Ascending aorta (tissue), 2 donors: ENCODE results near the gene LNX1. TPM values are rescaled to one million over a fixed set of nuclear protein-coding genes. Genes with fewer than 3 reads are reported as not detected.

Experiments used
- DNase-seq, 2 donors: peaks; one replicate each; pipeline ENCODE4 v3.0.0-alpha.2; 2019; ENCODE audit warnings: low spot score in 2 of 2
- H3K27ac ChIP-seq, 2 donors: fragments of 200-600 bp; sonication (generic); one replicate each; pipeline ENCODE4 v1.5.1; 2016 to 2017; ENCODE audit warnings: mild to moderate bottlenecking in 1 of 2
- H3K27me3 ChIP-seq: fragments of 200-600 bp; sonication (generic); one replicate; pipeline ENCODE4 v1.5.1; 2017
- H3K36me3 ChIP-seq, 2 donors: fragments of 200-600 bp; sonication (generic); one replicate each; pipeline ENCODE4 v1.5.1; 2016
- H3K4me1 ChIP-seq, 2 donors: fragments of 200-600 bp; sonication (generic); one replicate each; pipeline ENCODE4 v1.5.1; 2016 to 2017; ENCODE audit warnings: mild to moderate bottlenecking in 1 of 2
- H3K4me3 ChIP-seq, 2 donors: fragments of 200-600 bp; sonication (generic); one replicate each; pipeline ENCODE4 v1.5.1; 2016 to 2017; ENCODE audit warnings: mild to moderate bottlenecking in 1 of 2
- H3K9me3 ChIP-seq, 2 donors: fragments of 200-600 bp; sonication (generic); one replicate each; pipeline ENCODE4 v1.5.1; 2016
- CTCF ChIP-seq, 3 experiments: fragments of 200-600 bp in 2 of 3; fragments of 450-650 bp in 1 of 3; sonication (generic) in 2 of 3; IDR thresholded peaks; one replicate each; pipeline ENCODE4 v1.5.1; 2016 to 2019; ENCODE audit warnings: antibody characterized with exemption in 3 of 3, mild to moderate bottlenecking in 1 of 3, moderate library complexity in 1 of 3
- intact Hi-C: fragments of 100-400 bp; cut with DNase I; formaldehyde crosslinking; loops from one replicate; pipeline ENCODE4 v1.15.1; 2023
- total RNA-seq: library from RNA; depleted of rRNA; stranded (reverse); fragments of >200 nt; gene quantifications from one replicate; pipeline ENCODE4 v1.1.0, GENCODE V29; 2016

Gene LNX1
- total RNA-seq, 1 donor from 2014 or later = 4.0 TPM

DNA sequence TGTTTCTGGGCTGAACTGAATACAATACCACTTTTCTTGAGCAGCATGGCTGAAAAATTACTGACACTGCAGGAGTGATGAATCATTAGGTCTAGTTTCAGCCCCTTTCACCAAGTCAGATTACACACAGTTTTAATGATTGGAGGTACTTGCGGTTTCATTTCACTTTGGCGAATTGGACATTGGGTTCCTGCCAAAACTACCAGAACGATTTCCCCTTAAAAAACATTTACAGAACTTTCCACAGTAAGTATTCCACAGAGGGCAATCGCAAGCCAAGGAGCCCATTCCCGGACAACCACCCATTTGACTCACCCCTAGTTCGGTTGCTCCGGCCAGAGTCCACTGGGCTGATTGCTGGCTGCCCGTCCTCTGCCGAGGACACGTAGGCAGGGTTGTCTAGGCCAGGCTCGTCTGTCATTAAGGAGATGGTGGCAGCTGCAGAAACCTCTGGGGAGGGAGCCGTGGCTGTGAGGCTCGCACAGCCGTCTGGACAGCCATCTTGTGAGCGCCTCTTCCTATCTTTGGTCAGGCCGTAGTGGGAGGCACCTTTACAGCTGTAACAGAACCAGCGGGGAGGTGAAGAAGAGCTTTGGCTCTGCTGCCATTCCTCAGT is 83.5 kb downstream of the LNX1 start:
- peak overlapping the region; percentile 21 to 53 for H3K4me3 ChIP-seq
- peak overlapping the region; percentile 76 to 85 for H3K27ac ChIP-seq
- peak; percentile 35 to 90 for DNase-seq
- intact Hi-C loops = loop anchor here (2.0 to 5.0 kb wide), 2 partner anchors 33 to 50 kb away; no protein-coding TSS in a partner anchor
- no peaks in the 10 kb centered on the region for H3K36me3 ChIP-seq
- H3K9me3 ChIP-seq = no peaks in the 10 kb centered on the region
- no peaks in the 10 kb centered on the region for H3K27me3 ChIP-seq
- no peak for TF ChIP-seq CTCF (IDR thresholded peaks at IDR 0.05)
- peaks cover 0 to 10% of the 10 kb centered on the region in 2 donors for H3K4me1 ChIP-seq

DNA sequence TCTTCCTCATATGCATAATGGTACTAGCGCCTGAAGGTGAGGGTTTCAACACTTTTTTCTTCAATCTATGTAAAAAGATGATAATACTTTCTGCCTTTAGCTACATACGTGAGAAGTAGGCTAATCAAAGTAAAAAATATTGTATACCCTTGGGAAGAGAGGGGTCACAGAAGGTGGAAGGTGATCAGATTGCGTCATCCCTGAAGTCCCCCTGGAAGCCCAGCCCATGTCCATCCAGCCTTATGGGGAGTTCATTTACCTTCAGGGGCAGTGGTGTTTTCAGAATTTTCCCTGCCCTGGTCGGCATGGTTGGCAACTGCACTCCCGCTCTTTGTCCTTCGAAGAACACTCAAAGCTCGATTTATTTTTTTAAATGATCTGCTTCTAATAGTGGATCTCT is 84.2 kb downstream of the LNX1 start:
- peak overlapping the region; percentile 76 to 85 for H3K27ac ChIP-seq
- intact Hi-C loops = loop anchor here (5.0 kb wide), 1 partner anchor 50 kb away; no protein-coding TSS in a partner anchor
- no peak for TF ChIP-seq CTCF (IDR thresholded peaks at IDR 0.05)

GRCh38 chr4:53505947-53506346 is 85.3 kb downstream of the LNX1 start:
- Histone ChIP-seq H3K27me3 (no peaks in the 10 kb centered on the region), H3K4me1 (peaks cover 0 to 9% of the 10 kb centered on the region in 2 donors), H3K27ac (no peak overlapping the region), H3K36me3 (no peaks in the 10 kb centered on the region), H3K4me3 (no peak overlapping the region), H3K9me3 (no peaks in the 10 kb centered on the region)
- no peak for DNase-seq
- no peak for TF ChIP-seq CTCF (IDR thresholded peaks at IDR 0.05)
- intact Hi-C loops = loop anchor here (5.0 kb wide), 1 partner anchor 51 kb away; no protein-coding TSS in a partner anchor

More for the DNA sequence above, 84.2 kb downstream of the LNX1 start:
- H3K27me3 ChIP-seq = no peaks in the 10 kb centered on the region
- H3K4me1 ChIP-seq = peaks cover 0 to 10% of the 10 kb centered on the region in 2 donors
- H3K36me3 ChIP-seq = no peaks in the 10 kb centered on the region
- H3K4me3 ChIP-seq = peak overlapping the region; percentile 21 to 53
- no peak for DNase-seq
- H3K9me3 ChIP-seq = no peaks in the 10 kb centered on the region

GRCh38 chr4:53502094-53502493 is 89.2 kb downstream of the LNX1 start:
- Histone ChIP-seq H3K27ac (no peak overlapping the region), H3K9me3 (no peaks in the 10 kb centered on the region), H3K27me3 (no peaks in the 10 kb centered on the region), H3K4me3 (no peak overlapping the region), H3K4me1 (peaks cover 5 to 8% of the 10 kb centered on the region in 2 donors), H3K36me3 (no peaks in the 10 kb centered on the region)
- intact Hi-C loops = no loop called here
- TF ChIP-seq CTCF (IDR thresholded peaks at IDR 0.05) = no peak
- no peak for DNase-seq

DNA sequence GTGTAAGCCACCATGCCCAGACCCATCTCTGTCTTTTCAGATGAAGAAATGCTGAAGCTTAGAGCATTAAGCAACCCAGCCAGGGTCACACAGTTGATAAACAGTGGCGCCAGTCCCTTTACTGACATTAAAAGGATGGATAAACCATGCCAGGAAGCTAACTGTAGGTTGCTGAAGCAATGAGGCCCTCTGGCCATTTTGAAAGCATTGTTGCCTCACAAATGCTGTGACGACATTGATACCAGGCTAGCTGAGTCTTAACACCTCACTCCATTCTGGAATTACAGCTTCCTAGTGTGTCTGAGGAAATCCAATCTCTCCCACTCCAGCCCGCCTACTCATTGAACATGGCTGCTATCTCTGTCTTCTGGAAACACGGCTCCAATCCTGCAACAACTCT is 89.7 kb downstream of the LNX1 start:
- H3K36me3 ChIP-seq = no peaks in the 10 kb centered on the region
- H3K4me1 ChIP-seq = peaks cover 5 to 6% of the 10 kb centered on the region in 2 donors
- no peaks in the 10 kb centered on the region for H3K9me3 ChIP-seq
- DNase-seq = no peak
- H3K4me3 ChIP-seq = no peak overlapping the region
- no peak overlapping the region for H3K27ac ChIP-seq
- TF ChIP-seq CTCF (IDR thresholded peaks at IDR 0.05) = no peak
- no peaks in the 10 kb centered on the region for H3K27me3 ChIP-seq
- intact Hi-C loops = no loop called here
